Naive thymus-derived CD8-positive, alpha-beta T cell (primary cell): ENCODE data around the gene LRRC36. TPM values are rescaled to one million over a fixed set of nuclear protein-coding genes. Genes with fewer than 3 reads are reported as not detected.

Source experiments
- ATAC-seq, 2 donors: fragments of 150-1000 bp; cut with Tn5 transposase in 1 of 2; sonication (Bioruptor Pico), chemical (Tn5 transposase) in 1 of 2; 1 replicate in 1 of 2; 2 replicates in 1 of 2; pipeline ENCODE4 v1.10.0; 2021; ENCODE audit warnings: mild to moderate bottlenecking in 2 of 2, moderate library complexity in 2 of 2
- POLR2A ChIA-PET: fragments of 350-600 bp; sonication (Branson Sonifier 250); formaldehyde crosslinking; loops from one replicate; lab custom pipeline; 2021; ENCODE audit warnings: antibody characterized with exemption; lab: Charles Lee
- DNase-seq, 10 donors: peaks; one replicate each; pipeline versions ENCODE4 v3.0.0 to v3.0.0-alpha.2; 2020 to 2022
- H3K27ac Mint-ChIP-seq, 10 donors: one replicate each; pipeline ENCODE4 v1.8.0; 2020 to 2022; ENCODE audit warnings: mild to moderate bottlenecking in 10 of 10, mixed read lengths in 10 of 10, moderate library complexity in 4 of 10, inconsistent platforms in 1 of 10
- H3K27me3 Mint-ChIP-seq, 5 donors: one replicate each; pipeline ENCODE4 v1.8.0; 2021 to 2022; ENCODE audit warnings: mixed read lengths in 5 of 5
- H3K36me3 Mint-ChIP-seq, 3 donors: one replicate each; pipeline ENCODE4 v1.8.0; 2020 to 2022; ENCODE audit warnings: mixed read lengths in 3 of 3, mild to moderate bottlenecking in 2 of 3, inconsistent platforms in 1 of 3
- H3K4me1 Mint-ChIP-seq, 4 donors: one replicate each; pipeline ENCODE4 v1.8.0; 2021 to 2022; ENCODE audit warnings: mixed read lengths in 4 of 4
- H3K4me3 Mint-ChIP-seq, 10 donors: one replicate each; pipeline ENCODE4 v1.8.0; 2020 to 2022; ENCODE audit warnings: mild to moderate bottlenecking in 10 of 10, mixed read lengths in 10 of 10, moderate library complexity in 6 of 10, inconsistent platforms in 1 of 10
- H3K9me3 Mint-ChIP-seq, 9 donors: one replicate each; pipeline ENCODE4 v1.8.0; 2020 to 2022; ENCODE audit warnings: mixed read lengths in 9 of 9, mild to moderate bottlenecking in 3 of 9, inconsistent platforms in 1 of 9, moderate library complexity in 1 of 9
- polyA plus RNA-seq, 3 donors: library from polyadenylated mRNA; unstranded; fragments of 300-500 nt; fragmentation: Illumina TruSeq; gene quantifications; one replicate each; pipeline ENCODE4 v1.2.3, GENCODE V29; 2021
- total RNA-seq, 8 experiments: library from RNA in 2 of 8; stranded (reverse) in 2 of 8; gene quantifications; one replicate each; pipeline ENCODE4 v1.2.3 and lab custom pipeline; 2021 to 2026

The LRRC36 gene
- total and polyA plus RNA-seq, 5 experiments from 2014 or later = 0.49 TPM; not detected in 4

DNA sequence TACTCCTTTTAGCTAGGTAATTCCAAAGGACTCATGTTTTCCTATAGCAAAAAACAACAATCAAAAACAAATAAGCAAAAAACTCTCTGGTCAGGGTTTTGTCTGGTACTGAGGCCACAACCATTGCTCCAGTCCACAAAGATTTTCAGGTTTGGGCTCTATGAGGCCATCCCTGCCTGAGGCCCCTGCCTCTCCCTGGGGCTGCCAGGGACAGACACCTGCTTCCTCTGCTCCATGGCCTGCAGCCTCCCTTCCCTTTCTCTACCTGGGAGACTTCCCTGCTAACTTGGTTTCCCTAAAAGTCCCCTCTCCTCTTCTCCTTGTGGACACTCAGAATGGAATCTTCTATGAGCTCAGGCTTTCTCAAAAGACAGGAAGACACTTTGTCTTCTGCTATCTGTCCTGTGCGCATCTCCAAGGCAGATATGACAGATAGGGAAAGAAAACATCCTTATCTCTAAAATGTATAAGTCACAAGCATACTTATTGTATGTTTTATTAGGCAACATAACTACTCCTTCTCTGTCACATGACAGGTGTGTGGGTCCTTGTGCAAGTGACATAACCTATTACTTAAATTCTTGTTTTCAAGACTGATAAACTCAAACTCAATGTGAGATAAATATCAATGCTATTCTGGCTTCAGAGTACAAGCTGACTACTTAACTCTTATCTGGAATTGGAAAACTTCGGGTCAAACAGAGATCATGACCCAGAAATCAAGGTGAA, 90.9 kb downstream of the LRRC36 start:
- no peak for ATAC-seq
- Mint-ChIP-seq H3K4me1 (peaks cover 7 to 13% (median 8%) of the 10 kb centered on the region in 4 donors), H3K4me3 (peak overlapping the region; percentile 30 to 81 (median 57)), H3K36me3 (no peaks in the 10 kb centered on the region), H3K27ac (peak overlapping the region in 2 of 10 donors; percentile 40 to 66), H3K27me3 (peaks cover 14 to 36% (median 17%) of the 10 kb centered on the region in 5 donors), H3K9me3 (no peaks in the 10 kb centered on the region)
- POLR2A ChIA-PET = interaction anchor here (1.6 kb wide), 1 partner anchor 11 kb away, joined by 4 read pairs; no protein-coding TSS in a partner anchor
- no peak for DNase-seq

DNA sequence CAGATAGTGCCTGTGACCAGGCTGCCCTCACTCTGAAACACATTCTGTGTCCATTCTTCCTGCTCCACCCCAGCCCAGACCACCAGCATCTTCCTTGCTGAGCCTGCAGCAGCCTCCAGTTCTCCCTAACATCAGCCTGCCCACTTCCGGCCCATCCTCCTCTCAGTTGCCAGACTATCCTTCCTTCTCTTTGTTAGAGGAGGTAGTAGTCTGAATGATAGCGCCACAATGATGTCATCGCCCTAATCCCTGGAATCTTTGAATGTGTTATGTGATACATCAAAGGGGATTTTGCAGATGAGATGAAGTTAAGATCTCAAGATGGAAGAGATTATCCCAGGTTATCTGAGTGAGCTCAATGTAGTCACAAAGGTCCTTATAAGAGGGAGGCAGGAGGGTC, 92.9 kb downstream of the LRRC36 start:
- POLR2A ChIA-PET = no interaction called here

DNA sequence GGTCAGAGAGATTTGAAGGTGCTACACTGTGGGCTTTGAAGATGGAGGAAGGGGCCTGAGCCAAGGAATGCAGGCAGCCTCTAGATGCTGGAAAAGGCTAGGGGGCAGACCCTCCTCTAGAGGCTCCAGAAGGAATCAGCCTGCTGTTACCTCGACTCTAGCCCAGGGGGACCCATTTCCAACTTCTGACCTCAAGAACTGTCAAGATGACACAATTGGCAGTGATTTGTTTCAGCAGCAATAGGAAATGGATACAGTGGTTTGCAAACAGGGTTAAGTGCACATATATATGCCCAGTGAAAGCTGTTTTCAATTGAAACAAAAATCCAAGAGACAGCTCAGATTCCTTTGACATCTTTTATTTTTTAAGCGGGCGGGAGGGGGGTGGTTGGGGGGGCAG, 93.3 kb downstream of the LRRC36 start:
- Mint-ChIP-seq H3K9me3 (no peaks in the 10 kb centered on the region), H3K4me1 (peaks cover 6 to 13% (median 8%) of the 10 kb centered on the region in 4 donors), H3K27ac (no peak overlapping the region), H3K36me3 (no peaks in the 10 kb centered on the region), H3K4me3 (no peak overlapping the region), H3K27me3 (peaks cover 15 to 49% (median 21%) of the 10 kb centered on the region in 5 donors)
- POLR2A ChIA-PET = no interaction called here
- ATAC-seq (no peak), DNase-seq (no peak)

More for the DNA sequence above, 92.9 kb downstream of the LRRC36 start:
- Mint-ChIP-seq H3K27ac (peak overlapping the region in 1 of 10 donors; percentile 6), H3K27me3 (peaks cover 15 to 49% (median 21%) of the 10 kb centered on the region in 5 donors), H3K4me3 (no peak overlapping the region), H3K4me1 (peaks cover 6 to 13% (median 8%) of the 10 kb centered on the region in 4 donors), H3K9me3 (no peaks in the 10 kb centered on the region), H3K36me3 (no peaks in the 10 kb centered on the region)
- no peak for ATAC-seq
- DNase-seq = no peak

DNA sequence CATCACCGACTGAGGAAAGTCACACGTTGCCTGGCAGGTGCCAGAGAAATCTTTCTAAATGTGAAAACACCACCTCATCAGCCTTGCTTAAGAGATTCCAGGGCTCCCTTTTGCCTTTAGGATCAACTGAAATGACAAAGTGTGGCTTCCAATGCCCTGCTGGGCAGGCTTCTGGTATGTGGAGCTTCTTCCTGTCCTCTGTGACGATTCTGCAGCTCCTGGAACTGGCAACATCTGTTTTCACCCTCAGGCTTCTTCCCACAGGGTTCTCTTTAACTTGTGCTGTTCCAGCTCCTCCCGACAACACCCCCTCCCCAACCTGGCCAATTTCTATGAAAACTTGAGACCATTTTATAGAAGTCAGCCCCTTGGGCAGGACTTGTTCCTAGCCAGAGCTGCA, 94.4 kb downstream of the LRRC36 start:
- no peaks in the 10 kb centered on the region for H3K9me3 Mint-ChIP-seq
- H3K4me3 Mint-ChIP-seq = no peak overlapping the region
- POLR2A ChIA-PET = no interaction called here
- DNase-seq = no peak
- H3K27me3 Mint-ChIP-seq = peaks cover 12 to 49% (median 26%) of the 10 kb centered on the region in 5 donors
- ATAC-seq = no peak
- peak overlapping the region in 1 of 10 donors; percentile 19 for H3K27ac Mint-ChIP-seq
- no peaks in the 10 kb centered on the region for H3K36me3 Mint-ChIP-seq
- H3K4me1 Mint-ChIP-seq = peaks cover 3 to 7% (median 5%) of the 10 kb centered on the region in 4 donors

DNA sequence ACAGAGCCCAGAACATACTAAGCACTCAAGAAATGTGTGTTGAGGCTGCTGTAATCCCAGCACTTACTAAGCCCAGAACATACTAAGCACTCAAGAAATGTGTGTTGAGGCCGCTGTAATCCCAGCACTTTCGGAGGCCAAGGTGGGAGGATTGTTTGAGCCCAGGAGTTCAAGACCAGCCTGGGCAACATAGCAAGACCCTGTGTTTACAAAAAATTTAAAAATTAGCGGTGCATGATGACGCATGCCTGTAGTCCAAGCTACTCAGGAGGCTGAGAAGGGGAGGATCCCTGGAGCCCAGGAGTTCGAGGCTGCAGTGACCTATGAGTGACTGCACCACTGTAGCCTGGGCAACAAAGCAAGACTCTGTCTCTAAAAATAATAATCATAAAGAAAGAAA, 96.4 kb downstream of the LRRC36 start:
- H3K27me3 Mint-ChIP-seq = peaks cover 12 to 49% (median 26%) of the 10 kb centered on the region in 5 donors
- no peaks in the 10 kb centered on the region for H3K36me3 Mint-ChIP-seq
- DNase-seq (no peak), ATAC-seq (no peak)
- H3K4me1 Mint-ChIP-seq = peaks cover 0 to 1% (median 0%) of the 10 kb centered on the region in 4 donors
- POLR2A ChIA-PET = interaction anchor here (0.6 kb wide), 1 partner anchor 46 kb away, joined by 3 read pairs; no protein-coding TSS in a partner anchor
- H3K4me3 Mint-ChIP-seq = no peak overlapping the region
- H3K27ac Mint-ChIP-seq = no peak overlapping the region
- no peaks in the 10 kb centered on the region for H3K9me3 Mint-ChIP-seq

DNA sequence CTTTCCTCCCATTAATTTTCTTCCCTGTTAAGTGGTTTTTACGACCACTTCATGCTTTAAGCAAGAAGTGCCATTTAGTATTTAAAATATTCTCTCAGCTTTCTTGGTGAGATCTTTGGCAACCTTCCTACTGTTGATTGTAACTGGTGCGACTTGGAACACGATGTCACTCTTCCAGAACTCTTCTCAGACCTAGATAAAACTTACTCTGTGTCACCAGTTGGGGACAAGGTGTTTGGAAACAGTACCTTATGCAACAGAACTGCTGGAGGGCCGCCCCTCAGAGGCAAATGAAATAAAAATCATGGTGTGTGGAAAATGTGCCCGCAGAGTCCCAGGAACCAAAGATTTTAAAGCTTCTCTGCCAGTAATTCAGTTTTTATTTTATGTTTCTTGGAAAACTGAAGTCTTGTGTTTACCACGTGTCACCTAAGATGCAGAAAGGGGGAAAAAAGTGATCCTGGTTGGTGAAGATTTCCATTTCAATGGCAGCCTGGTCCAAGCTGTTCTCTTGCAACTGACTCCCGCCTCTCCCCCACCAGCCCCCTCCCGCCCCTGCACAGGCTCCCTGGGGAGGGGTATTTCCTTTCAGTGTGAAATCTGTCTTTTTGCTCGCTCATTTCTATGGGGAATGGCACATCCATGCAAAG, 97.1 kb downstream of the LRRC36 start:
- POLR2A ChIA-PET = no interaction called here
- no peak overlapping the region for H3K4me3 Mint-ChIP-seq
- H3K36me3 Mint-ChIP-seq = no peaks in the 10 kb centered on the region
- peaks cover 13 to 57% (median 28%) of the 10 kb centered on the region in 5 donors for H3K27me3 Mint-ChIP-seq
- ATAC-seq (no peak), DNase-seq (no peak)
- no peaks in the 10 kb centered on the region for H3K9me3 Mint-ChIP-seq
- peak overlapping the region in 1 of 10 donors; percentile 29 for H3K27ac Mint-ChIP-seq
- peaks cover 0 to 3% (median under 1%) of the 10 kb centered on the region in 4 donors for H3K4me1 Mint-ChIP-seq

DNA sequence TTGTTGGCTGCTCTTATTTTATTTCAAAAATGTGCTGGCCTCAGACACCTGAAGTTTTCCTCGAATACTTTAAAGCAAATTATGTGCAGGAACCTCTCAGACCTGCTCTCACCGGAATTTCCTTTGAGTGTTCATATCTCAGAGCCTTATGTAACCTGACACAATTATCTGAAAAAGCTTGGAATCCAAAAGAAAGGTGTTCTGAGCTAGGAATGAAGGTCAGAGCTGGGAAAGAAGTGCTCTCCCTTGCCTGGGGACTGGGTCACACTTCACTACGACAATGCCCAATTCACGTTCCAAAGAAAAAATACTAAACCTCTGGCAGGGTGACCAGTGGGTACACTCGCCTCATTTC, 97.6 kb downstream of the LRRC36 start:
- Mint-ChIP-seq H3K4me1 (peaks cover 0 to 5% (median 2%) of the 10 kb centered on the region in 4 donors), H3K4me3 (no peak overlapping the region), H3K27ac (no peak overlapping the region), H3K27me3 (peaks cover 17 to 58% (median 32%) of the 10 kb centered on the region in 5 donors), H3K9me3 (no peaks in the 10 kb centered on the region), H3K36me3 (no peaks in the 10 kb centered on the region)
- DNase-seq (no peak), ATAC-seq (no peak)
- POLR2A ChIA-PET = interaction anchor here (0.6 kb wide), 1 partner anchor 79 kb away, joined by 3 read pairs; no protein-coding TSS in a partner anchor

DNA sequence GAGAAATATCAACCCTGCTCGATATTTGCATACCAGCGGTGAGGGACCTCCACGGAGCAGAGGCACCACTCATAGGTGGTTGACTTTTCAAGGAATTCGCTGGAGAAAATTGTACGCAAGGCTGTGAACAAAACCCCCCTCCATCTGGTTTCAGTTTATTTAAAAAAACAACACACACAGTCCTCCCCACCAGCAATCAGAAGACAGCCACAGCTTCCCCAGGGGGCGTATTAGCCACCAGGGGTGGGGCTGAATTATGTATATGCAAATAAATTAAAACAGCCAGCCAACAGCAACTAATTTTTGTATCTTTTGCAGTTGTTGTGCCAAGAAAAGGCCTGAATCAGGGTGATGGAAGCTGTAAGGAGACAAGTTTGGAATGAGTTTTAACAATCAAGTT, 98.4 kb downstream of the LRRC36 start:
- DNase-seq (no peak), ATAC-seq (no peak)
- no peaks in the 10 kb centered on the region for H3K9me3 Mint-ChIP-seq
- no peak overlapping the region for H3K27ac Mint-ChIP-seq
- H3K27me3 Mint-ChIP-seq = peaks cover 13 to 58% (median 32%) of the 10 kb centered on the region in 5 donors
- H3K36me3 Mint-ChIP-seq = no peaks in the 10 kb centered on the region
- no peak overlapping the region for H3K4me3 Mint-ChIP-seq
- POLR2A ChIA-PET = interaction anchor here (0.6 kb wide), 1 partner anchor 78 kb away, joined by 3 read pairs; no protein-coding TSS in a partner anchor
- H3K4me1 Mint-ChIP-seq = peaks cover under 1 to 5% (median 2%) of the 10 kb centered on the region in 4 donors

DNA sequence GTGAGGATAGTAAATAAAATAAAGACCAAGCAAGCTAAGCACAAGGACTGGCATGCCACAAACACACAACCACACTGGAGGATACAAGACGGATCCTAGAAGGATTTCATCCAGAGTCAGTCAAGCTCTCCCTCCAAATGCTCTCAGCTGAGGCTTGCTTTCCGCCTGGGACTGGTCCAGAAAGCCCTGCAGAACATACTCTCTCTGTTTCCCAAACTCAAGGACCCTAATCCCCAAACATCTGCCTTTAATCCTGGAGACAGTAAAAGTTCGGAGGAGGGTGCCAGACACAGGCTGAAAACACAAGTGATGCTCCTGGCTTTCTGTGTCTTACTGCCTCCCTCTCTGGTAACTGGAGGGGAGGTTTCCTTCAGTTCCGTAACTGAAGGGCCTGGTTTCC, 99.0 kb downstream of the LRRC36 start:
- H3K27me3 Mint-ChIP-seq = peaks cover 13 to 62% (median 35%) of the 10 kb centered on the region in 5 donors
- H3K4me3 Mint-ChIP-seq = no peak overlapping the region
- H3K9me3 Mint-ChIP-seq = no peaks in the 10 kb centered on the region
- no peak for DNase-seq
- H3K36me3 Mint-ChIP-seq = no peaks in the 10 kb centered on the region
- no peak overlapping the region for H3K27ac Mint-ChIP-seq
- ATAC-seq = no peak
- peaks cover 4 to 8% (median 5%) of the 10 kb centered on the region in 4 donors for H3K4me1 Mint-ChIP-seq
- POLR2A ChIA-PET = no interaction called here

DNA sequence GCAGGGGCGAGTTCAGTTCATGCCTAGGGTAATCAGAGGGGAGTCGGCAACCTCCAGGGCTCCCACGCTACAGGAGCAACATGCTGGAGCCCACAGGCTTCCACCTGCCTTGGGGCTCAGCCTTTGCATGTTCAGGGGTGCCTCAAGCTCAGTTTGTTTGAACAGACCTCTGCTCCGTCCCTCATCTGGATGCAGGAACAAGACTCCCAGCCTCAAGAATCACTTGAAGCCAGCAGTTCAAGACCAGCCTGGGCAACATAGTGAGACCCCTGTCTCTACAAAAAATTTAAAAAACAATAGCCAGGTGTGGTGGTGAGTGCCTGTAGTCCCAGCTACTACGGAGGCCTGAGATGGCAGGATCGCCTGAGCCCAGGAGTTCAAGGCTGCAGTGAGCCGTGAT, 99.4 kb downstream of the LRRC36 start:
- ATAC-seq = no peak
- Mint-ChIP-seq H3K4me3 (no peak overlapping the region), H3K27ac (no peak overlapping the region), H3K27me3 (peaks cover 13 to 64% (median 35%) of the 10 kb centered on the region in 5 donors), H3K36me3 (no peaks in the 10 kb centered on the region), H3K9me3 (no peaks in the 10 kb centered on the region), H3K4me1 (peaks cover 4 to 8% (median 5%) of the 10 kb centered on the region in 4 donors)
- DNase-seq = no peak
- POLR2A ChIA-PET = no interaction called here

DNA sequence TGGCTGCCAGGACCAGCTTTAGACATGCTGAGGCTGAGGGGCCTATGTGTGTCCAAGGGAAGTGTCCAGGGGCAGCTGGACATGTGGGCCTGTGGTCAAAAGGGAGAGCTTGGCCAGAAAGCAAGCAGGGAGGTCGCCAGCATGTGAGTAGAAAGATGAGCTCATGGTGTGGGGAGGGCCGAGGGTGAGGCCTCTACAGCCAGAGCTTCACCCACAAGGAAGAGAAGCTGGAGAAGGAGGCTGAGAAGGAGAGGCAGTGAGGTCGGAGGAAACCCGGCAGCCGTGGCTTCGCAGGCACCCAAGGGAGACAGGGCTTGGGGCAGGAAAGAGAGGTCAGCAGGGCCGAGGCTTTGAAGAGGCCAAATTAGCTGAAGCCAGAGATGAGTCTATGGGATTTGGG, 100.3 kb downstream of the LRRC36 start:
- DNase-seq (no peak), ATAC-seq (no peak)
- Mint-ChIP-seq H3K36me3 (no peaks in the 10 kb centered on the region), H3K9me3 (no peaks in the 10 kb centered on the region), H3K27ac (peak overlapping the region in 1 of 10 donors; percentile 14), H3K4me3 (peak overlapping the region in 3 of 10 donors; percentile 42 to 59 (median 54)), H3K4me1 (peaks cover 5 to 10% (median 6%) of the 10 kb centered on the region in 4 donors), H3K27me3 (peaks cover 13 to 64% (median 37%) of the 10 kb centered on the region in 5 donors)
- POLR2A ChIA-PET = no interaction called here

DNA sequence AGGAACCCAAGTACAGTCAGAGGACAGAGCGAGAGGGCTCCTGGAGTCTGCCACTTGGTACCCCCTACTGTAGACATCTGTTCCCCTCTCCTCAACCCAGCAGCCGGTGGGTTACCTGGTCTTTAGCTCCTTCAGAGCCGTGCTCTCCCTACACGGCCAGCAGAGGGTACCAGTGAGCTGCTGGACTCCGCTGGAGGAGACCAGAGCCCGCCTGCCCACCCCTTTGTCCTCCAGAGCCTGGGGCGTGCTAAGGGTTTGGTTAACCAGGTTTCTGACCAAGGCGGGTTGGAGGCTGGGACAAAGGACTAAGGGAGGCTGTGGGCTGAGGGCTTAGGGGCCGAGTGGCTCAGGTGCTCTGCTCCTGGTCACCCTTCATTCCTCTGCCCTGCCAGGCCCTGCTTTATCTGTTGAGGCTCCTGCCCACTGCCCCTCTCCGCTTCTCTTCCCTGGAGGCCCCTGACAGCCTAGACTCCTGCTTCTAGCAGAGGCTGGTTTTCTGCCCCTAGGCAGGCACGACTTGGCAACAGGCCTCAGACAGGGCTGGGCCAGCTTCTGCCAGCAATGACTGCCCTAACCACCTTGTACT, 101.6 kb downstream of the LRRC36 start:
- no peak overlapping the region for H3K4me3 Mint-ChIP-seq
- peak overlapping the region in 1 of 10 donors; percentile 53 for H3K27ac Mint-ChIP-seq
- POLR2A ChIA-PET = interaction anchor here (1.0 to 1.3 kb wide), 2 partner anchors 10 to 217 kb away, joined by 3 to 4 read pairs; partner anchors contain the start of gene CARMIL2
- no peaks in the 10 kb centered on the region for H3K9me3 Mint-ChIP-seq
- no peaks in the 10 kb centered on the region for H3K36me3 Mint-ChIP-seq
- peaks cover 9 to 16% (median 12%) of the 10 kb centered on the region in 4 donors for H3K4me1 Mint-ChIP-seq
- peak in 8 of 10 donors; percentile 23 to 70 (median 38) for DNase-seq
- peaks cover 13 to 52% (median 38%) of the 10 kb centered on the region in 5 donors for H3K27me3 Mint-ChIP-seq
- ATAC-seq = peak; percentile 59 to 60
